HEK293 (cell line): ENCODE measurements around the gene KLHL11.

ENCODE experiments used
- GFI1B ChIP-seq: fragments of 450-650 bp; formaldehyde crosslinking; IDR thresholded peaks from 2 replicates; pipeline ENCODE4 v1.5.1; 2016; ENCODE audit warnings: missing biosample characterization, missing genetic modification characterization
- SALL2 ChIP-seq: fragments of 450-650 bp; formaldehyde crosslinking; IDR thresholded peaks from 2 replicates; pipeline ENCODE4 v1.5.0; 2017; ENCODE audit warnings: missing biosample characterization, mild to moderate bottlenecking, missing genetic modification characterization, borderline replicate concordance
- WT1 ChIP-seq: fragments of 450-650 bp; formaldehyde crosslinking; IDR thresholded peaks from 2 replicates; pipeline ENCODE4 v1.5.1; 2016; ENCODE audit warnings: missing biosample characterization, missing genetic modification characterization
- ZFP3 ChIP-seq: fragments of 450-650 bp; formaldehyde crosslinking; IDR thresholded peaks from 2 replicates; pipeline ENCODE4 v1.5.1; 2016; ENCODE audit warnings: low read depth, missing biosample characterization, missing genetic modification characterization
- ZNF16 ChIP-seq: fragments of 450-650 bp; formaldehyde crosslinking; IDR thresholded peaks from 2 replicates; pipeline ENCODE4 v1.5.1; 2016; ENCODE audit warnings: low read depth, missing biosample characterization, missing genetic modification characterization
- ZNF2 ChIP-seq: fragments of 450-650 bp; formaldehyde crosslinking; IDR thresholded peaks from 2 replicates; pipeline ENCODE4 v1.5.1; 2016; ENCODE audit warnings: missing biosample characterization, missing genetic modification characterization
- ZSCAN16 ChIP-seq: fragments of 450-650 bp; formaldehyde crosslinking; IDR thresholded peaks from 2 replicates; pipeline ENCODE4 v1.5.1; 2016; ENCODE audit warnings: missing biosample characterization, missing genetic modification characterization
- TF ChIP-seq, protein P1 (sequence below): fragments of 450-650 bp; formaldehyde crosslinking; IDR thresholded peaks from 2 replicates; pipeline ENCODE4 v1.5.1; 2016; ENCODE audit warnings: missing biosample characterization, missing genetic modification characterization
- TF ChIP-seq, protein P2 (sequence below): fragments of 450-650 bp; formaldehyde crosslinking; IDR thresholded peaks from 2 replicates; pipeline ENCODE4 v1.5.1; 2016; ENCODE audit warnings: missing biosample characterization, missing genetic modification characterization
- TF ChIP-seq, protein P3 (sequence below): fragments of 450-650 bp; formaldehyde crosslinking; conservative IDR thresholded peaks from 2 replicates; pipeline ENCODE4 v1.5.1; 2016; ENCODE audit warnings: low read depth, missing biosample characterization, missing genetic modification characterization
- TF ChIP-seq, protein P4 (sequence below): fragments of 450-650 bp; formaldehyde crosslinking; IDR thresholded peaks from 2 replicates; pipeline ENCODE4 v1.5.1; 2016; ENCODE audit warnings: missing biosample characterization, missing genetic modification characterization, low read depth
- TF ChIP-seq, protein P5 (sequence below): fragments of 450-650 bp; formaldehyde crosslinking; IDR thresholded peaks from 2 replicates; pipeline ENCODE4 v1.5.1; 2016; ENCODE audit warnings: missing biosample characterization, missing genetic modification characterization
- TF ChIP-seq, protein P6 (sequence below): fragments of 450-650 bp; formaldehyde crosslinking; IDR thresholded peaks from 2 replicates; pipeline ENCODE4 v1.5.0; 2017; ENCODE audit warnings: missing biosample characterization, missing genetic modification characterization, borderline replicate concordance
- TF ChIP-seq, protein P7 (sequence below): fragments of 450-650 bp; formaldehyde crosslinking; IDR thresholded peaks from 2 replicates; pipeline ENCODE4 v1.5.1; 2016; ENCODE audit warnings: missing biosample characterization, missing genetic modification characterization, borderline replicate concordance

DNA sequence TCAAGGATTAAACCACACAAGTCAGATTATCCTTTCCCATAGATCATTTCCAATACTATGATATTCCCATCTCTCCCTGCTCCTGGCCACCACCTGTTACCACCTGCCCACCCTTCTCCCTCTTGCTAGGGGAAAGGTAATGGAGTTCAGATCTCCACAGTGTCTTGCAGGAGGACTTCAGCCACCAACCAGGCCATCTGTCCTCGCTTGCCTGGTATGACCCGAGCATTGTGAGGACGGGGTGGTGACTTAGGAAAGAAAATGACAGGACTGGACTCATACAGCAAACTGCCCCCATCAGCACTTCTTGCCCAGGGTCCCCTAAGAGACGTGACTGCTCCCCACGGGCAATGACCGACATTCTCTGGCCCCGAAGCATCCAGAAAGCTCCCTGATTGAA, 41.6 kb downstream of the KLHL11 start:
- TF ChIP-seq, protein P1, sequence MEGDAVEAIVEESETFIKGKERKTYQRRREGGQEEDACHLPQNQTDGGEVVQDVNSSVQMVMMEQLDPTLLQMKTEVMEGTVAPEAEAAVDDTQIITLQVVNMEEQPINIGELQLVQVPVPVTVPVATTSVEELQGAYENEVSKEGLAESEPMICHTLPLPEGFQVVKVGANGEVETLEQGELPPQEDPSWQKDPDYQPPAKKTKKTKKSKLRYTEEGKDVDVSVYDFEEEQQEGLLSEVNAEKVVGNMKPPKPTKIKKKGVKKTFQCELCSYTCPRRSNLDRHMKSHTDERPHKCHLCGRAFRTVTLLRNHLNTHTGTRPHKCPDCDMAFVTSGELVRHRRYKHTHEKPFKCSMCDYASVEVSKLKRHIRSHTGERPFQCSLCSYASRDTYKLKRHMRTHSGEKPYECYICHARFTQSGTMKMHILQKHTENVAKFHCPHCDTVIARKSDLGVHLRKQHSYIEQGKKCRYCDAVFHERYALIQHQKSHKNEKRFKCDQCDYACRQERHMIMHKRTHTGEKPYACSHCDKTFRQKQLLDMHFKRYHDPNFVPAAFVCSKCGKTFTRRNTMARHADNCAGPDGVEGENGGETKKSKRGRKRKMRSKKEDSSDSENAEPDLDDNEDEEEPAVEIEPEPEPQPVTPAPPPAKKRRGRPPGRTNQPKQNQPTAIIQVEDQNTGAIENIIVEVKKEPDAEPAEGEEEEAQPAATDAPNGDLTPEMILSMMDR (tag by site-specific recombination): no peak
- no peak for TF ChIP-seq WT1 (tag by site-specific recombination)
- TF ChIP-seq, protein P2, sequence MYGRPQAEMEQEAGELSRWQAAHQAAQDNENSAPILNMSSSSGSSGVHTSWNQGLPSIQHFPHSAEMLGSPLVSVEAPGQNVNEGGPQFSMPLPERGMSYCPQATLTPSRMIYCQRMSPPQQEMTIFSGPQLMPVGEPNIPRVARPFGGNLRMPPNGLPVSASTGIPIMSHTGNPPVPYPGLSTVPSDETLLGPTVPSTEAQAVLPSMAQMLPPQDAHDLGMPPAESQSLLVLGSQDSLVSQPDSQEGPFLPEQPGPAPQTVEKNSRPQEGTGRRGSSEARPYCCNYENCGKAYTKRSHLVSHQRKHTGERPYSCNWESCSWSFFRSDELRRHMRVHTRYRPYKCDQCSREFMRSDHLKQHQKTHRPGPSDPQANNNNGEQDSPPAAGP (tag by site-specific recombination): no peak
- no peak for TF ChIP-seq GFI1B (tag by site-specific recombination)
- TF ChIP-seq, protein P3, sequence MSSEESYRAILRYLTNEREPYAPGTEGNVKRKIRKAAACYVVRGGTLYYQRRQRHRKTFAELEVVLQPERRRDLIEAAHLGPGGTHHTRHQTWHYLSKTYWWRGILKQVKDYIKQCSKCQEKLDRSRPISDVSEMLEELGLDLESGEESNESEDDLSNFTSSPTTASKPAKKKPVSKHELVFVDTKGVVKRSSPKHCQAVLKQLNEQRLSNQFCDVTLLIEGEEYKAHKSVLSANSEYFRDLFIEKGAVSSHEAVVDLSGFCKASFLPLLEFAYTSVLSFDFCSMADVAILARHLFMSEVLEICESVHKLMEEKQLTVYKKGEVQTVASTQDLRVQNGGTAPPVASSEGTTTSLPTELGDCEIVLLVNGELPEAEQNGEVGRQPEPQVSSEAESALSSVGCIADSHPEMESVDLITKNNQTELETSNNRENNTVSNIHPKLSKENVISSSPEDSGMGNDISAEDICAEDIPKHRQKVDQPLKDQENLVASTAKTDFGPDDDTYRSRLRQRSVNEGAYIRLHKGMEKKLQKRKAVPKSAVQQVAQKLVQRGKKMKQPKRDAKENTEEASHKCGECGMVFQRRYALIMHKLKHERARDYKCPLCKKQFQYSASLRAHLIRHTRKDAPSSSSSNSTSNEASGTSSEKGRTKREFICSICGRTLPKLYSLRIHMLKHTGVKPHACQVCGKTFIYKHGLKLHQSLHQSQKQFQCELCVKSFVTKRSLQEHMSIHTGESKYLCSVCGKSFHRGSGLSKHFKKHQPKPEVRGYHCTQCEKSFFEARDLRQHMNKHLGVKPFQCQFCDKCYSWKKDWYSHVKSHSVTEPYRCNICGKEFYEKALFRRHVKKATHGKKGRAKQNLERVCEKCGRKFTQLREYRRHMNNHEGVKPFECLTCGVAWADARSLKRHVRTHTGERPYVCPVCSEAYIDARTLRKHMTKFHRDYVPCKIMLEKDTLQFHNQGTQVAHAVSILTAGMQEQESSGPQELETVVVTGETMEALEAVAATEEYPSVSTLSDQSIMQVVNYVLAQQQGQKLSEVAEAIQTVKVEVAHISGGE (tag by site-specific recombination): no peak
- TF ChIP-seq, protein P4, sequence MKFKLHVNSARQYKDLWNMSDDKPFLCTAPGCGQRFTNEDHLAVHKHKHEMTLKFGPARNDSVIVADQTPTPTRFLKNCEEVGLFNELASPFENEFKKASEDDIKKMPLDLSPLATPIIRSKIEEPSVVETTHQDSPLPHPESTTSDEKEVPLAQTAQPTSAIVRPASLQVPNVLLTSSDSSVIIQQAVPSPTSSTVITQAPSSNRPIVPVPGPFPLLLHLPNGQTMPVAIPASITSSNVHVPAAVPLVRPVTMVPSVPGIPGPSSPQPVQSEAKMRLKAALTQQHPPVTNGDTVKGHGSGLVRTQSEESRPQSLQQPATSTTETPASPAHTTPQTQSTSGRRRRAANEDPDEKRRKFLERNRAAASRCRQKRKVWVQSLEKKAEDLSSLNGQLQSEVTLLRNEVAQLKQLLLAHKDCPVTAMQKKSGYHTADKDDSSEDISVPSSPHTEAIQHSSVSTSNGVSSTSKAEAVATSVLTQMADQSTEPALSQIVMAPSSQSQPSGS (tag by site-specific recombination): no peak
- no peak for TF ChIP-seq SALL2 (tag by site-specific recombination)
- TF ChIP-seq ZNF2: no peak
- TF ChIP-seq, protein P5, sequence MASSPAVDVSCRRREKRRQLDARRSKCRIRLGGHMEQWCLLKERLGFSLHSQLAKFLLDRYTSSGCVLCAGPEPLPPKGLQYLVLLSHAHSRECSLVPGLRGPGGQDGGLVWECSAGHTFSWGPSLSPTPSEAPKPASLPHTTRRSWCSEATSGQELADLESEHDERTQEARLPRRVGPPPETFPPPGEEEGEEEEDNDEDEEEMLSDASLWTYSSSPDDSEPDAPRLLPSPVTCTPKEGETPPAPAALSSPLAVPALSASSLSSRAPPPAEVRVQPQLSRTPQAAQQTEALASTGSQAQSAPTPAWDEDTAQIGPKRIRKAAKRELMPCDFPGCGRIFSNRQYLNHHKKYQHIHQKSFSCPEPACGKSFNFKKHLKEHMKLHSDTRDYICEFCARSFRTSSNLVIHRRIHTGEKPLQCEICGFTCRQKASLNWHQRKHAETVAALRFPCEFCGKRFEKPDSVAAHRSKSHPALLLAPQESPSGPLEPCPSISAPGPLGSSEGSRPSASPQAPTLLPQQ (tag by site-specific recombination): no peak
- TF ChIP-seq ZFP3: no peak
- TF ChIP-seq, protein P6, sequence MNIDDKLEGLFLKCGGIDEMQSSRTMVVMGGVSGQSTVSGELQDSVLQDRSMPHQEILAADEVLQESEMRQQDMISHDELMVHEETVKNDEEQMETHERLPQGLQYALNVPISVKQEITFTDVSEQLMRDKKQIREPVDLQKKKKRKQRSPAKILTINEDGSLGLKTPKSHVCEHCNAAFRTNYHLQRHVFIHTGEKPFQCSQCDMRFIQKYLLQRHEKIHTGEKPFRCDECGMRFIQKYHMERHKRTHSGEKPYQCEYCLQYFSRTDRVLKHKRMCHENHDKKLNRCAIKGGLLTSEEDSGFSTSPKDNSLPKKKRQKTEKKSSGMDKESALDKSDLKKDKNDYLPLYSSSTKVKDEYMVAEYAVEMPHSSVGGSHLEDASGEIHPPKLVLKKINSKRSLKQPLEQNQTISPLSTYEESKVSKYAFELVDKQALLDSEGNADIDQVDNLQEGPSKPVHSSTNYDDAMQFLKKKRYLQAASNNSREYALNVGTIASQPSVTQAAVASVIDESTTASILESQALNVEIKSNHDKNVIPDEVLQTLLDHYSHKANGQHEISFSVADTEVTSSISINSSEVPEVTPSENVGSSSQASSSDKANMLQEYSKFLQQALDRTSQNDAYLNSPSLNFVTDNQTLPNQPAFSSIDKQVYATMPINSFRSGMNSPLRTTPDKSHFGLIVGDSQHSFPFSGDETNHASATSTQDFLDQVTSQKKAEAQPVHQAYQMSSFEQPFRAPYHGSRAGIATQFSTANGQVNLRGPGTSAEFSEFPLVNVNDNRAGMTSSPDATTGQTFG (tag by site-specific recombination): no peak
- no peak for TF ChIP-seq ZNF16 (tag by site-specific recombination)
- TF ChIP-seq ZSCAN16 (tag by site-specific recombination): no peak
- TF ChIP-seq, protein P7, sequence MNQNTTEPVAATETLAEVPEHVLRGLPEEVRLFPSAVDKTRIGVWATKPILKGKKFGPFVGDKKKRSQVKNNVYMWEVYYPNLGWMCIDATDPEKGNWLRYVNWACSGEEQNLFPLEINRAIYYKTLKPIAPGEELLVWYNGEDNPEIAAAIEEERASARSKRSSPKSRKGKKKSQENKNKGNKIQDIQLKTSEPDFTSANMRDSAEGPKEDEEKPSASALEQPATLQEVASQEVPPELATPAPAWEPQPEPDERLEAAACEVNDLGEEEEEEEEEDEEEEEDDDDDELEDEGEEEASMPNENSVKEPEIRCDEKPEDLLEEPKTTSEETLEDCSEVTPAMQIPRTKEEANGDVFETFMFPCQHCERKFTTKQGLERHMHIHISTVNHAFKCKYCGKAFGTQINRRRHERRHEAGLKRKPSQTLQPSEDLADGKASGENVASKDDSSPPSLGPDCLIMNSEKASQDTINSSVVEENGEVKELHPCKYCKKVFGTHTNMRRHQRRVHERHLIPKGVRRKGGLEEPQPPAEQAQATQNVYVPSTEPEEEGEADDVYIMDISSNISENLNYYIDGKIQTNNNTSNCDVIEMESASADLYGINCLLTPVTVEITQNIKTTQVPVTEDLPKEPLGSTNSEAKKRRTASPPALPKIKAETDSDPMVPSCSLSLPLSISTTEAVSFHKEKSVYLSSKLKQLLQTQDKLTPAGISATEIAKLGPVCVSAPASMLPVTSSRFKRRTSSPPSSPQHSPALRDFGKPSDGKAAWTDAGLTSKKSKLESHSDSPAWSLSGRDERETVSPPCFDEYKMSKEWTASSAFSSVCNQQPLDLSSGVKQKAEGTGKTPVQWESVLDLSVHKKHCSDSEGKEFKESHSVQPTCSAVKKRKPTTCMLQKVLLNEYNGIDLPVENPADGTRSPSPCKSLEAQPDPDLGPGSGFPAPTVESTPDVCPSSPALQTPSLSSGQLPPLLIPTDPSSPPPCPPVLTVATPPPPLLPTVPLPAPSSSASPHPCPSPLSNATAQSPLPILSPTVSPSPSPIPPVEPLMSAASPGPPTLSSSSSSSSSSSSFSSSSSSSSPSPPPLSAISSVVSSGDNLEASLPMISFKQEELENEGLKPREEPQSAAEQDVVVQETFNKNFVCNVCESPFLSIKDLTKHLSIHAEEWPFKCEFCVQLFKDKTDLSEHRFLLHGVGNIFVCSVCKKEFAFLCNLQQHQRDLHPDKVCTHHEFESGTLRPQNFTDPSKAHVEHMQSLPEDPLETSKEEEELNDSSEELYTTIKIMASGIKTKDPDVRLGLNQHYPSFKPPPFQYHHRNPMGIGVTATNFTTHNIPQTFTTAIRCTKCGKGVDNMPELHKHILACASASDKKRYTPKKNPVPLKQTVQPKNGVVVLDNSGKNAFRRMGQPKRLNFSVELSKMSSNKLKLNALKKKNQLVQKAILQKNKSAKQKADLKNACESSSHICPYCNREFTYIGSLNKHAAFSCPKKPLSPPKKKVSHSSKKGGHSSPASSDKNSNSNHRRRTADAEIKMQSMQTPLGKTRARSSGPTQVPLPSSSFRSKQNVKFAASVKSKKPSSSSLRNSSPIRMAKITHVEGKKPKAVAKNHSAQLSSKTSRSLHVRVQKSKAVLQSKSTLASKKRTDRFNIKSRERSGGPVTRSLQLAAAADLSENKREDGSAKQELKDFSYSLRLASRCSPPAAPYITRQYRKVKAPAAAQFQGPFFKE (tag by site-specific recombination): no peak
